Progenitor cell of endocrine pancreas (in vitro differentiated cells): ENCODE results near the gene ACOX3. TPM values are rescaled to one million over a fixed set of nuclear protein-coding genes. Genes with fewer than 3 reads are reported as not detected.

Experiments
- DNase-seq: peaks from one replicate; pipeline ENCODE4 v3.0.0; 2021; ENCODE audit warnings: low spot score; ENCODE audit not compliant: unreplicated experiment
- H3K27ac Mint-ChIP-seq: 2 replicates; pipeline ENCODE4 v1.8.0; 2021; ENCODE audit warnings: mild to moderate bottlenecking, moderate library complexity, mixed read lengths
- H3K27me3 Mint-ChIP-seq: 2 replicates; pipeline ENCODE4 v1.8.0; 2021; ENCODE audit warnings: mixed read lengths
- H3K36me3 Mint-ChIP-seq: 2 replicates; pipeline ENCODE4 v1.8.0; 2022; ENCODE audit warnings: mixed read lengths; ENCODE audit not compliant: insufficient read depth
- H3K4me1 Mint-ChIP-seq: 2 replicates; pipeline ENCODE4 v1.8.0; 2021; ENCODE audit warnings: low read depth, mixed read lengths
- H3K4me3 Mint-ChIP-seq: 2 replicates; pipeline ENCODE4 v1.8.0; 2021; ENCODE audit warnings: low read depth, mild to moderate bottlenecking, moderate library complexity, mixed read lengths
- H3K9me3 Mint-ChIP-seq: 2 replicates; pipeline ENCODE4 v1.8.0; 2021; ENCODE audit warnings: low read depth, mixed read lengths
- CTCF ChIP-seq: fragments of 200-600 bp; sonication (generic); IDR thresholded peaks from one replicate; pipeline ENCODE4 v1.5.0; 2021; ENCODE audit warnings: antibody characterized with exemption, mild to moderate bottlenecking; ENCODE audit not compliant: unreplicated experiment
- total RNA-seq: library from RNA; stranded (reverse); gene quantifications from 2 replicates; pipeline ENCODE4 v1.2.1, GENCODE V29; 2021

The ACOX3 gene
- total RNA-seq, 1 donor from 2014 or later = 22.6 TPM

DNA sequence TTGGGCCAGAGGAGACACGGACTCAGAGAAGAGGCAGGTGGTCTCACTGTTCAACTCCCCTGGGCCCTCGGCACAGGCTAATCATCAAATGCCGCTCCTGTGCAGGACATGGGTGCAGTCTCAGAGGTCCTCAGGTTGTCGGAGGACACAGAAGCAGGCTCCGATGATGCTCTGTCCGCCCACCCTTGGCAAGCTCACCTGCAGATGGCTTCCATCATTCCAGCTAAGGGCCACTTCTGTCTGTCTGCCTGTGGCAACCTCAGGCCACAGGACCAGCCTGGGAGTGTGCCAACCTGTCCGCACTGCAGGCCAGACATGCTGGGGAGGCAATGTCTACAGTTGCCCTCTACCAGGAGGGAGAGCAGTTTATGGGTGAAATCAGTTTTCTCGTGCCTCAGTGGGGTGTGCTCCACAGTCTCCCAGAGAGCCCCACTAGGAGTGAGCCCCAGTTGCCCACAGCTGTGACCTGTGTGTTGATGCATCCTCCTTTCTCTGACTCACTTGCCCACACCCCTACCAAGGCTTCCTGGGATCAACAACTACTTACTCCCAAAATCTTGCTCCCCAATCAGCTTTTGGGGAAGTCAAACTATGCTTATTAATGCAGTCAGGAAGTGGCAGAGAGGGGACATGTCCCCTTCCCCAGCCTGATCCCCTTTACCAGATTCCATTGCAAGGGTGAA, 115.1 kb downstream of the ACOX3 start:
- no peak for TF ChIP-seq CTCF
- H3K27me3 Mint-ChIP-seq = no peaks in the 10 kb centered on the region
- no peaks in the 10 kb centered on the region for H3K36me3 Mint-ChIP-seq
- no peak for DNase-seq
- H3K4me3 Mint-ChIP-seq = no peak overlapping the region
- H3K9me3 Mint-ChIP-seq = peaks cover 3% of the 10 kb centered on the region
- H3K4me1 Mint-ChIP-seq = no peaks in the 10 kb centered on the region
- H3K27ac Mint-ChIP-seq = no peak overlapping the region

- H3K9me3 Mint-ChIP-seq = peaks cover 3% of the 10 kb centered on the region
Observed at GRCh38 chr4:8324640-8325239, 115.8 kb downstream of the ACOX3 start.

DNA sequence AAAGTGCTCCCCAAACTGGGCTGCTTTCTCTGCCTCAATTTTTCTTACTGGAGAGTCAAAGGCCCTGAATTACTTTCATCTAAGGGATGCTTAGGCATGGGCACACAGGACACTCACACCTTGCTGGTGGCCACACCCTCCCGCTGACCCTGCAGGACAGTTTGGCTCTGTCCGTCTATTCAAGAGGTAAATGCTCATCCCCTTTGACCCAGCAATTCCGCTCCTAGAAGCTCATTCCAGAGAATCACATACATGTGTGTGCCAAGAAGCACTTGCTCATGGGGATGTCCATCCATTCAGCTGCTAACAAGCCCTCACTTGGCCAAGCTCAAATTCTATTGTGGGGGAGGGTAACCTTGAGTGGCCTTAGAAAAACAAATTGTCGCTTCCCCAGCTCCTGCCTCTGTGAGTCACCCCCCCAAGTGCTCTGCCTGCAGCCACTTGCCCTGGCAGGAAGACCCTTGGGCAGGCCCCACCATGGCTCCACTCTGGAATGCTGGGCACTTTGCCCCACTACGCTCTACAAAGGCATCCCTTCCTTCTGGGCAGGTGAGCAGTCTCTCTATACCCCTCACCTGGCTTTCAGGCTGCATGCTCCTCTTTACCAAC, 116.5 kb downstream of the ACOX3 start:
- Mint-ChIP-seq H3K36me3 (no peaks in the 10 kb centered on the region), H3K27me3 (no peaks in the 10 kb centered on the region), H3K27ac (no peak overlapping the region), H3K4me1 (no peaks in the 10 kb centered on the region), H3K4me3 (no peak overlapping the region), H3K9me3 (peaks cover 3% of the 10 kb centered on the region)
- TF ChIP-seq CTCF = no peak
- no peak for DNase-seq

More at GRCh38 chr4:8324640-8325239, 115.8 kb downstream of the ACOX3 start:
- DNase-seq = no peak
- no peaks in the 10 kb centered on the region for H3K36me3 Mint-ChIP-seq
- no peaks in the 10 kb centered on the region for H3K4me1 Mint-ChIP-seq
- H3K27ac Mint-ChIP-seq = no peak overlapping the region
- no peaks in the 10 kb centered on the region for H3K27me3 Mint-ChIP-seq
- H3K4me3 Mint-ChIP-seq = no peak overlapping the region
- TF ChIP-seq CTCF = no peak

GRCh38 chr4:8322794-8323704, 117.5 kb downstream of the ACOX3 start:
- no peak for DNase-seq
- Mint-ChIP-seq H3K9me3 (peaks cover 3% of the 10 kb centered on the region), H3K36me3 (no peaks in the 10 kb centered on the region), H3K4me3 (no peak overlapping the region), H3K27me3 (no peaks in the 10 kb centered on the region), H3K27ac (no peak overlapping the region), H3K4me1 (no peaks in the 10 kb centered on the region)
- TF ChIP-seq CTCF = no peak

DNA sequence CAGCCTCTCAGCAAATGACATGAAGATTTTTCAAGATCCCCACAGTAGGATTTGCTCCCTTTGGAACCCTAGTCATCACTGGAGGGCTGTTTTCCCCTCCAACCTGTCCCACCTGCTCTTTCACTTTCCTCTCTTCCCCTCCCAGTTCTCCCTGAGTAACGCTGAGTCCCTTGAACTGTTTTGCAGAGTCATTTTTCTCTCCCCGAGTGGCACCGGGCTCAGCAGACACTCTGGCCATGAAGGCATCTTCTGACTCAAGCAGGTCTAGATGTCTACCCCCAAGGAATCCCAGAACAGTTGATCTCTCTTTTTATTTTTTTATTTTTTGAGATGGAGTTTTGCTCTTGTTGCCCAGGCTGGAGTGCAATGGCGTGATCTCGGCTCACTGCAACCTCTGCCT, 118.8 kb downstream of the ACOX3 start:
- Mint-ChIP-seq H3K4me1 (peaks cover under 1% of the 10 kb centered on the region), H3K36me3 (no peaks in the 10 kb centered on the region), H3K27me3 (no peaks in the 10 kb centered on the region), H3K9me3 (no peaks in the 10 kb centered on the region), H3K27ac (no peak overlapping the region), H3K4me3 (no peak overlapping the region)
- no peak for DNase-seq
- no peak for TF ChIP-seq CTCF
